ENCODE data around the gene CD79B. TPM values are rescaled to one million over a fixed set of nuclear protein-coding genes. Genes with fewer than 3 reads are reported as not detected.

Gene CD79B
- total and polyA plus RNA-seq, 4 donors, result 1.8 to 8.7 (median 5.0) TPM

DNA sequence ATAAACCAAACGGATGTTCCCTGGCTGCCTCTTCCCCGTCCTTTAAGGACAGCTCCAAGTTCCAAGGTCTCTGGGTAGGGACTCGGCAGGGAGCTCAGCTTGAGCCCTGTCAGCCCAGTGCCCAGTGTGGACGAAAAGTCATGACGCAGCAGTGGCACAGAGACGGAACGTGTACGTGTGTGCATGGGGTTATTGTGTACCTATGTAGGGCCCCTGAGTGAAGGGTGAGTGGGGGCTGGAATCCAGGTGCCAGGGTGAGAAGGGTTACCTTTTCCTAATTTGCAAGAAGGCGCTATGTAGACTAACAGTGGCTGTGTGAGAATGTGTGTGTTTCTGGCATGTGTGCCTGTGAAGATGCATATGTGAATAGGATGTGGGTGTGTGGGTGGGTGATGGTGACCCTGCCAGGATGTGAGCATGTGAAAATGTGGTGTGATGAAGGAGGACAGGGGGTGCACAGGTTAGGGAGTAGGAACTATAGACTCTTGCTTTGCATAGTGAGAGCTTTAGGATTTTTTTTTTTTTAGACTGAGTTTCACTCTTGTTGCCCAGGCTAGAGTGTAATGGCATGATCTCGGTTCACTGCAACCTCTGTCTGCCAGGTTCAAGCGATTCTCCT lies 34.6 kb upstream of the CD79B start:
- H3K36me3 ChIP-seq (ENCODE audit: control insufficient read depth in 4 of 4, insufficient read depth in 4 of 4, low read length in 4 of 4), result no peaks in the 10 kb centered on the region
- ATAC-seq (ENCODE audit: insufficient read depth, low FRiP score) (no peak), DNase-seq (no peak)
- H3K27me3 ChIP-seq (ENCODE audit: control insufficient read depth in 3 of 3, insufficient read depth in 3 of 3, low read length in 2 of 3), result no peaks in the 10 kb centered on the region
- WGBS, 2 donors, result 82 to 89% methylated on average over 11 of the region's 11 CpGs
- no peak for TF ChIP-seq CTCF (IDR thresholded peaks at IDR 0.05; ENCODE audit: control extremely low read depth, extremely low read depth)
- no peaks in the 10 kb centered on the region for H3K9me3 ChIP-seq (ENCODE audit: control insufficient read depth in 4 of 4, insufficient read depth in 3 of 4, low read length in 3 of 4)
- no peak overlapping the region for H3K9ac ChIP-seq (ENCODE audit: insufficient read depth in 1 of 2, low read length in 2 of 2)
- H3K4me1 ChIP-seq (ENCODE audit: control insufficient read depth in 5 of 5, insufficient read depth in 5 of 5, low read length in 5 of 5), result no peaks in the 10 kb centered on the region
- no peak overlapping the region for H3K4me3 ChIP-seq
- H3K27ac ChIP-seq (ENCODE audit: low read depth in 1 of 2, low read length in 1 of 2), result no peak overlapping the region

DNA sequence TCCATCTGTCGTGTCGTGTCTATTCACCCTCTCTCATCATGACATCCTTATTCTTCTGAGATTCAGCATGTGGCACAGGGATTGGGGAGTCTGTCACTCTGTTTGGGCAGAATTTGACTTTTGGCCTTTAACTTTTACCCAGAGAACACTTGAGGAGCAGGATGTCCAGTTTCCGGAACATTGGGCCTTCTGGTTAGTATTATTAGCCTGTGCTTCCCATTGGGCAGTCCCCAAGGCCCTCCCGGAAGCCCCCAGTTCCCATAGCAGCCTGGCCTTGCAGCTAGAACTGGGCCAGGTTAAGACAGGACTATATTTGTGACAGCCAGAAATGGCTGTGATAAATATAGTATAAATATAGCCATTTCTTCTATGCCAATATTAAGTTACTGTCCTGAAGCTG lies 31.0 kb upstream of the CD79B start:
- no peak for TF ChIP-seq CTCF (IDR thresholded peaks at IDR 0.05; ENCODE audit: control extremely low read depth, extremely low read depth)
- no peak overlapping the region for H3K9ac ChIP-seq (ENCODE audit: insufficient read depth in 1 of 2, low read length in 2 of 2)
- no peaks in the 10 kb centered on the region for H3K27me3 ChIP-seq (ENCODE audit: control insufficient read depth in 3 of 3, insufficient read depth in 3 of 3, low read length in 2 of 3)
- H3K4me3 ChIP-seq, result no peak overlapping the region
- peak overlapping the region in 1 of 2 donors; percentile 65 for H3K27ac ChIP-seq (ENCODE audit: low read depth in 1 of 2, low read length in 1 of 2)
- DNase-seq (no peak), ATAC-seq (ENCODE audit: insufficient read depth, low FRiP score) (no peak)
- peaks cover 0 to 4% (median 0%) of the 10 kb centered on the region in 5 donors for H3K4me1 ChIP-seq (ENCODE audit: control insufficient read depth in 5 of 5, insufficient read depth in 5 of 5, low read length in 5 of 5)
- 85 to 88% methylated on average over 4 of the region's 4 CpGs for WGBS, 2 donors
- no peaks in the 10 kb centered on the region for H3K36me3 ChIP-seq (ENCODE audit: control insufficient read depth in 4 of 4, insufficient read depth in 4 of 4, low read length in 4 of 4)
- no peaks in the 10 kb centered on the region for H3K9me3 ChIP-seq (ENCODE audit: control insufficient read depth in 4 of 4, insufficient read depth in 3 of 4, low read length in 3 of 4)

GRCh38 chr17:63962298-63962744 lies 30.2 kb upstream of the CD79B start:
- ATAC-seq (ENCODE audit: insufficient read depth, low FRiP score), result no peak

More at GRCh38 chr17:63962298-63962744, 30.2 kb upstream of the CD79B start:
- peaks cover 0 to 4% (median 0%) of the 10 kb centered on the region in 5 donors for H3K4me1 ChIP-seq (ENCODE audit: control insufficient read depth in 5 of 5, insufficient read depth in 5 of 5, low read length in 5 of 5)
- H3K36me3 ChIP-seq (ENCODE audit: control insufficient read depth in 4 of 4, insufficient read depth in 4 of 4, low read length in 4 of 4), result no peaks in the 10 kb centered on the region
- H3K27ac ChIP-seq (ENCODE audit: low read depth in 1 of 2, low read length in 1 of 2), result peak overlapping the region; percentile 21 to 24
- H3K9me3 ChIP-seq (ENCODE audit: control insufficient read depth in 4 of 4, insufficient read depth in 3 of 4, low read length in 3 of 4), result no peaks in the 10 kb centered on the region
- no peak for TF ChIP-seq CTCF (IDR thresholded peaks at IDR 0.05; ENCODE audit: control extremely low read depth, extremely low read depth)
- H3K4me3 ChIP-seq, result no peak overlapping the region
- DNase-seq, result no peak
- H3K9ac ChIP-seq (ENCODE audit: insufficient read depth in 1 of 2, low read length in 2 of 2), result no peak overlapping the region
- no peaks in the 10 kb centered on the region for H3K27me3 ChIP-seq (ENCODE audit: control insufficient read depth in 3 of 3, insufficient read depth in 3 of 3, low read length in 2 of 3)
- WGBS, 2 donors, result 76 to 83% methylated on average over 10 of the region's 10 CpGs
